Suprapubic skin (tissue), 4 donors: ENCODE measurements around the gene COX7A2. TPM values are rescaled to one million over a fixed set of nuclear protein-coding genes. Genes with fewer than 3 reads are reported as not detected.

Experiments
- DNase-seq, 2 donors: peaks; one replicate each; pipeline ENCODE4 v3.0.0-alpha.2; 2019; ENCODE audit warnings: low spot score in 2 of 2
- H3K27ac ChIP-seq: fragments of 200-600 bp; sonication (generic); one replicate; pipeline ENCODE4 v1.5.1; 2019
- H3K27me3 ChIP-seq: fragments of 200-600 bp; sonication (generic); one replicate; pipeline ENCODE4 v1.5.1; 2019
- H3K36me3 ChIP-seq: fragments of 200-600 bp; sonication (generic); one replicate; pipeline ENCODE4 v1.5.1; 2019
- H3K4me1 ChIP-seq: fragments of 200-600 bp; sonication (generic); one replicate; pipeline ENCODE4 v1.5.1; 2019
- H3K4me3 ChIP-seq: fragments of 200-600 bp; sonication (generic); one replicate; pipeline ENCODE4 v1.5.1; 2019; ENCODE audit warnings: mild to moderate bottlenecking
- H3K9me3 ChIP-seq: fragments of 200-600 bp; sonication (generic); one replicate; pipeline ENCODE4 v1.5.1; 2019
- CTCF ChIP-seq, 2 donors: fragments of 200-600 bp in 1 of 2; fragments of 450-650 bp in 1 of 2; sonication (generic) in 1 of 2; IDR thresholded peaks; one replicate each; pipeline ENCODE4 v1.5.1; 2016 to 2019; ENCODE audit warnings: antibody characterized with exemption in 2 of 2, mild to moderate bottlenecking in 1 of 2, moderate library complexity in 1 of 2
- EP300 ChIP-seq: sonication (generic); formaldehyde crosslinking; IDR thresholded peaks from one replicate; pipeline ENCODE4 v1.6.1; 2017; ENCODE audit warnings: antibody characterized with exemption
- POLR2A ChIP-seq, 2 donors: fragments of 450-650 bp; IDR thresholded peaks; one replicate each; pipeline ENCODE4 v1.6.1; 2017; ENCODE audit warnings: antibody characterized with exemption in 2 of 2, mild to moderate bottlenecking in 2 of 2, moderate library complexity in 2 of 2
- POLR2AphosphoS5 ChIP-seq, 3 donors: sonication (generic); formaldehyde crosslinking; IDR thresholded peaks; one replicate each; pipeline ENCODE4 v1.6.1; 2017; ENCODE audit warnings: antibody characterized with exemption in 3 of 3
- WGBS: methylation state at CpG from one replicate; pipeline ENCODE4 v1.1.5; 2018; 5-methylcytosine and 5-hydroxymethylcytosine counted together
- total RNA-seq, 4 donors: library from RNA; depleted of rRNA; stranded (reverse); fragments of >200 nt; gene quantifications; one replicate each; pipeline ENCODE4 v1.1.0, GENCODE V29; 2016

The COX7A2 gene
- total RNA-seq, 4 donors from 2014 or later: 110 to 303 (median 209) TPM

GRCh38 chr6:75199889-75200288 lies 43.7 kb downstream of the COX7A2 start:
- Histone ChIP-seq H3K4me1 (peaks cover 31% of the 10 kb centered on the region), H3K4me3 (no peak overlapping the region), H3K36me3 (no peaks in the 10 kb centered on the region), H3K9me3 (no peaks in the 10 kb centered on the region), H3K27ac (no peak overlapping the region), H3K27me3 (peaks cover 14% of the 10 kb centered on the region)
- 74% methylated on average over 3 of the region's 3 CpGs for WGBS
- DNase-seq: no peak
- TF ChIP-seq CTCF (IDR thresholded peaks at IDR 0.05) (no peak), POLR2AphosphoS5 (IDR thresholded peaks at IDR 0.05) (no peak), EP300 (no peak), POLR2A (IDR thresholded peaks at IDR 0.05) (no peak)

DNA sequence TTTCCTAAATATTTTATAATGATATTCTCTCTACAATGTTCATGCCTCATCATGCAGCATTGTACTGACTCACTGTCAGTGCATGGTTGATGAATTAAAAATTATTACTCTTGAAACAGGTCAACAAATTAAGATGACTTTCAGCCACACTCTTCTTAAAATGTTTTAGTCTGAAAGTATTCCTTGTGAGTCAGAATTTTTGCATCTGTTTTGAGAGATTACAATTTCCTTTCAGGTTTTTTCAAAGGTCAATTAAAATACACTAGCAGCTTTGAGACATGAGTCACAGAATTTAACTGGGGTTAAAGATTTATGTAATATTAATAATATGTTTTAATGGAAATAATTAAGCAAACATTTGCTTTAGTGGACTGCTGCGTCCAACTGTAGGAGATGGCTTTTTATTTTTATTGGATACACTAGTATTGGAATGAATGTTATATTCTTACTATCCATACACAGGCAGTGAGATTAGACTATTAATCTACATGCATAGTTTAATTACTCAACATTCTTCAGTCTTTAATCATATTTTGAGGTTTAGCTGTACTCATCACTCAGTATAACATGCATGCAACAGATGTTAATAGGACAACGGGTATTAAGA lies 47.4 kb downstream of the COX7A2 start:
- Histone ChIP-seq H3K4me1 (no peaks in the 10 kb centered on the region), H3K27me3 (no peaks in the 10 kb centered on the region), H3K36me3 (no peaks in the 10 kb centered on the region), H3K4me3 (no peak overlapping the region), H3K9me3 (no peaks in the 10 kb centered on the region), H3K27ac (no peak overlapping the region)
- no peak for TF ChIP-seq EP300
- TF ChIP-seq POLR2A (IDR thresholded peaks at IDR 0.05): no peak
- TF ChIP-seq CTCF (IDR thresholded peaks at IDR 0.05): no peak
- TF ChIP-seq POLR2AphosphoS5 (IDR thresholded peaks at IDR 0.05): no peak
- WGBS: 54% methylated on average over 2 of the region's 2 CpGs
- DNase-seq: no peak

DNA sequence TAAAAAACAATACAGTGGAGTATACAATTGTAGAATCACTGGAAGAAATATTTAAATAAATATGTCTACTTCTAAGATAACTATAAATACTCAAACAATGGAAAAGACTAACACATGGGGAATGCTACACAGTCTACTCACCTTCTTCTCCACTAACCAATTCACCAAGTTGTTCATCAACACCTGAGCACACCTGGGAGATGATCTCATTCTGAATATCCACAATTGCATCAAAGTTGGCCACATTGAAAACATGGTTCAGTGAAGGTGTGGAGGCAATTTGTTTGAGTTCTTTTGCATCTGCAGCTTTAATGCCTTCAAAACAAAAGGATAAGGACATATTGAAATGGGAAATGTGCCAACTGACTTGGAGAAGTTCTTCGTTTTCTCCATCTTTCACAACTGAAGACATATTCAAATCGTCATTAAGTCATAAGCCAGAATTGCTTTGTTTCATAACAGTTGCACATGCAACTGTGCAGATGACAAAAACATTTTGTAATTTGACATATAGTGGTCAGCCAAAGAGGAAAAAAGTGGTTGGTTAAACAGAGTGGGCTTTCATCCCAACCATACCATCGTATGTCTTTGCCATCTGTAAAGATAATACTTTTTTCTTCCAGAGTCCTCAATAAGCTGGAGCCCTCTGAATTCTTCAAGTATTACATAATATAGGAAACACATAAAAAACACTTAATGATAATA lies 55.2 kb downstream of the COX7A2 start:
- WGBS: 60% methylated on average over 3 of the region's 3 CpGs
- no peak for TF ChIP-seq CTCF (IDR thresholded peaks at IDR 0.05)
- no peak for TF ChIP-seq POLR2AphosphoS5 (IDR thresholded peaks at IDR 0.05)
- TF ChIP-seq POLR2A (IDR thresholded peaks at IDR 0.05): no peak
- TF ChIP-seq EP300: no peak
- Histone ChIP-seq H3K36me3 (peaks cover 15% of the 10 kb centered on the region), H3K4me1 (no peaks in the 10 kb centered on the region), H3K4me3 (no peak overlapping the region), H3K27me3 (no peaks in the 10 kb centered on the region), H3K27ac (no peak overlapping the region), H3K9me3 (no peaks in the 10 kb centered on the region)
- no peak for DNase-seq

Other genes starting within 250 kb of the COX7A2 start
- 10 to 100 TPM; 41.2 to 47.2 (median 44.1) TPM for gene COL12A1, start 37.7 kb downstream of the COX7A2 start, total RNA-seq
- 10 to 100 TPM; 30.5 to 50.0 (median 38.2) TPM for gene TMEM30A, start 41.0 kb upstream of the COX7A2 start, total RNA-seq
- 1 to 10 TPM in 1 of 4 donors, under 1 TPM in 3; 0.08 to 2.3 (median 0.25) TPM for gene FILIP1, start 250.0 kb upstream of the COX7A2 start, total RNA-seq